GM12801 (cell line): ENCODE data around the gene CCDC91.

Experiments used
- TF ChIP-seq, protein P1 (sequence below): IDR thresholded peaks from one replicate; pipeline ENCODE4 v1.5.1; 2011; ENCODE audit warnings: control low read depth; ENCODE audit not compliant: insufficient read length; ENCODE audit errors: extremely low read depth

The CCDC91 gene

DNA sequence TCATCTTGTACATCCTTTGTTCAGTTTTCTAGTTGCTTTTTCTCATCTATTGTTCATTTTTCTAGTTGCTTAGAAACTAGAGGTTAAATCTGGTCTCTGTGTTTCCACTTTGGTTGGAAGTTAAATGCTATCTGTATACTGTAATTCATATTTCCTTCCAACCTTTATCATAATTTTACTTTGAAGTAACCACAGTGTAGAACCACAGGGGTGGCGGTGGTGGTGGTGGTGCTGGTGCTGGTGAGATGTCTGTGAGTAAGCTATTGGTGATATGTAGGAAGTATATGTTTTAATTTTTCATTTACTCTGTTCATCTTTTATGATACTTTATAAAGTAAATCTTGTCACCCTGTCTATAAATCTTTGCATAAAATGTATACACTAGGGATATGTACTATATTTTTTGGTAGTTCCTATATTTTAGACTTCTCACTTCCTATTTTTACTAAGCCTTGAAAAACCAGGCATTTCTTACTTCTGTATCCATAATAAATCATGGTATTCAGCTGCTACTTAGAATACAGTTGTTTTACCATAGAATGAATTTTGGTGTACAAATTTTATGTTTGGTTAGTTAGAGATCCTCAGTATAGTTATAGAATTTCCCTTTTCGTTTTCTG lies 31.9 kb downstream of the CCDC91 start:
- TF ChIP-seq, protein P1, sequence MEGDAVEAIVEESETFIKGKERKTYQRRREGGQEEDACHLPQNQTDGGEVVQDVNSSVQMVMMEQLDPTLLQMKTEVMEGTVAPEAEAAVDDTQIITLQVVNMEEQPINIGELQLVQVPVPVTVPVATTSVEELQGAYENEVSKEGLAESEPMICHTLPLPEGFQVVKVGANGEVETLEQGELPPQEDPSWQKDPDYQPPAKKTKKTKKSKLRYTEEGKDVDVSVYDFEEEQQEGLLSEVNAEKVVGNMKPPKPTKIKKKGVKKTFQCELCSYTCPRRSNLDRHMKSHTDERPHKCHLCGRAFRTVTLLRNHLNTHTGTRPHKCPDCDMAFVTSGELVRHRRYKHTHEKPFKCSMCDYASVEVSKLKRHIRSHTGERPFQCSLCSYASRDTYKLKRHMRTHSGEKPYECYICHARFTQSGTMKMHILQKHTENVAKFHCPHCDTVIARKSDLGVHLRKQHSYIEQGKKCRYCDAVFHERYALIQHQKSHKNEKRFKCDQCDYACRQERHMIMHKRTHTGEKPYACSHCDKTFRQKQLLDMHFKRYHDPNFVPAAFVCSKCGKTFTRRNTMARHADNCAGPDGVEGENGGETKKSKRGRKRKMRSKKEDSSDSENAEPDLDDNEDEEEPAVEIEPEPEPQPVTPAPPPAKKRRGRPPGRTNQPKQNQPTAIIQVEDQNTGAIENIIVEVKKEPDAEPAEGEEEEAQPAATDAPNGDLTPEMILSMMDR = no peak

DNA sequence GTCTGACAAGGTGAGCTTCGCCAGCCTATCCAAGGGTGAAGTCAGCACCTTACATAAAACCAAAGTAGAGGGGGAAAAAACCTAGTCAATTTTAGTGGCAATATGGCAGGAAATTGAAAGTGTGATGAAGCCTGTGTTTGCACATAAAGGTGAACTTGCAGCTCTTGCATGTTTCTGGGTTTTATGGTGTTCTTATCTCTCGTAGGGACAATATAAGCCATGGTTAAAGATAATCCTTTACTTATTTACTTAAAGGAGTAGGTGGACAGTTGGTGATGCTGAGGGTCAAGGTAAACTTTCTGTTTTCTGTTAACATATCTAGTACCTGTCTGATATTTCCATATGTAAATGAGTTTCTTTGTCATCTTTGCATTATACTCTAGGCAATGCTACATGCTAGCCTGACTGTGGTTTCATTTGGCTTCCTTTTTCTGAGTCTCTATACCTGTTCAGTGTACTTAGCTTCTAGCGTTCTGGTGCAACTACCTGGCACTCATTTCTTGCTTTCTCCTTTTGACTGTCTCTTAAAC lies 32.8 kb downstream of the CCDC91 start:
- TF ChIP-seq, protein P1 = no peak

DNA sequence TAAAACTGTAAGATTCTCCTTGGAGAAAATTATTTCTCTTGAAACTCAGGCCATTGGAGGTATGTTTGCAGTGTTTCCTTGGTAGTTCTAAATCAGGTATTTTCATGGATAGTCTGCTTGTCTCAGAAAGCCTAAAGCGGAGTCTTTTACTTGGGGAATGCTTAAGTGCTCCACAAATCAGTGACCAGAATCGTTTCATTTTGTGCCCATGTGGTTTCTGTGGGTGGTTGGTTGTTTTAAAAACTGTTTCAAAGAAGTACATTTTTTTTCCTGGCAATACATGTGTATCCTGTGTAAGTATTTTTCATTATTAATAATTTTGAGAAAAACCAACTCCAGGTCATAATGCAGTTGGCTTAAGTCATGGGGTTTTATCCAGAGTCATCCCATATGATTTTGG lies 33.6 kb downstream of the CCDC91 start:
- TF ChIP-seq, protein P1 = no peak

DNA sequence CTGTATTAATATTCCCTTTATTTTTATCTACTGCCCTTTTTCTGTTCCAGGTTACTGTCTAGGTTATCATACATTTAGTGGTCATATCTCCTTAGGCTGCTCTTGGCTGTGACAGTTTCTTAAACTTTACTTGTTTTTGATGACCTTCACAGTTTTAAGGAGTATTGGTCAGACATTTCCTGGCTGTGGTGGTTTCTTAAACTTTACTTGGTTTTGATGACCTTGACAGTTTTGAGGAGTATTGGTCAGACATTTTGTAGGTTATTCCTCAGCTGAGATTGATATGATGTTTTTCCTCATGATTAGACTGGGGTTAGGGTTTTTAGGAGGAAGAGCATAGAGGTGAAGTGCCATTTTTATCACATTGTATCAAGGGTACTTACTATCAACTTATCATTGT lies 36.4 kb downstream of the CCDC91 start:
- TF ChIP-seq, protein P1 = no peak

DNA sequence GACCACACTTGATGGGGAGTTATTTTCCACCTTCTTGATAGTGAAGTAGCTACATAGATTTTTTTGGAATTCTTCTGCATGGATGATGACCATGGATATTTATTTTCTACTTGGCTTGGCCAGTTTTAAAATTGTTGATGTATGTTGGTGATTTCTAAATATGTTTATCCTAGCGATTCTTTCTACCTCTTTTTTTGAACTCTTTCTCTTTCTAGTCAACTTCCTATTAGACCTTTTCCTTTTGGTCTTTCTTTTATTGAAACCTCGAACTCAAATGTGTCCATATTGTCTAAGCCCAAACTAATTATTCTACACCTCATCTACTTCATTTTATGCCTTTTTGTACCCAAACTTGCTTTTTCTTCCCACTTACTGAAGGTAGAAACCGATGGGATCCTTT lies 37.0 kb downstream of the CCDC91 start:
- TF ChIP-seq, protein P1 = no peak

DNA sequence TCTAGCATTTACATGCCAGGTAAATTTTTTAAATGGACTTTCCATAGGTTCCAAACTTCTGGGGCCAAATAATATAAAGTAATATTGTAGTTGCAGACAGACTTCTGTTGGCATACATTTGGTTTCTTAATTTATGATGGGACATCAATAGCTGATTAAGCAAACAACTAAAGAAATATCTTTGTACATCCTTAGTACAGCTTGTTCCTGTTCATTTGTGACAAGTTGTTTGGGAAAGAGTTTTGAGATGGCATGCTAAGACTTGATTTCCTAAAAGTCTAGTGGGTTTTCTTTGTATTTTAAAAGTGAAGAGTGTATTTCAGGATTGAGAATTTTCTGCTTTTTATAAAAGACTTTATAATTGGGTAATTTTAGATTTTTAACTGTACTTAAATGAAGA lies 41.0 kb downstream of the CCDC91 start:
- TF ChIP-seq, protein P1 = no peak

DNA sequence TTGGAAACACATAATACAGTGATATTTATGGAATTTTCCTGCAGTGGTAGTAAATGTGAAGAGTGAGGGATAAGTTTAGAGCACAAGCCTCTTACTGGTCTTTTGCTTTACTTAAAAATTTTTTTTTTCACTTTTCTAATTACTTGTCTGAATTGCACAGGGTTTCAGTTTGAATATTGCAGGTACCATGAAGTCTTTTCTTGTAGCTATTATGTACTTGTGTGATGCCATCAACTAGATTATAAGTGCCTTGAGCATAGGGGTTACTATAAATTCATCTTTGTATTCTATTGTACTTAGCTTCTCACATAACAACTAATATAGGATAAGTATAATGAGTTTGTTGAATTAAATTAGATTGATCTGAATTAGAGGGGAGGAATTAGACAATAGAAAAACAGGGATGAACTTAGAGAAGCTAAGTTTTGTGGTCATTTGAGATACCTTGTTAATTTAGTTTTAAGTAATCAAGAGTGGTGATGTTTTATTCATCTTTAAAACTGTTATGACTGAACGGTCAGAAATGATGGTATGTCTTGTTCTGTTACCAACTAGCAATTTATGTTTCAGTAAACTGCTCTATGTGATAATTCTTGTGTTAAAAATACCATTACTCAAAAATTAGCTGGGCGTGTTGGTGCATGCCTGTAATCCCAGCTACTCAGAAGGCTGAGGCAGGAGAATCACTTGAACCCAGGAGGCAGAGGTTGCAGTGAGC lies 42.1 kb downstream of the CCDC91 start:
- TF ChIP-seq, protein P1 = no peak
